ENCODE measurements around the gene GPR26.

GPR26 gene

DNA sequence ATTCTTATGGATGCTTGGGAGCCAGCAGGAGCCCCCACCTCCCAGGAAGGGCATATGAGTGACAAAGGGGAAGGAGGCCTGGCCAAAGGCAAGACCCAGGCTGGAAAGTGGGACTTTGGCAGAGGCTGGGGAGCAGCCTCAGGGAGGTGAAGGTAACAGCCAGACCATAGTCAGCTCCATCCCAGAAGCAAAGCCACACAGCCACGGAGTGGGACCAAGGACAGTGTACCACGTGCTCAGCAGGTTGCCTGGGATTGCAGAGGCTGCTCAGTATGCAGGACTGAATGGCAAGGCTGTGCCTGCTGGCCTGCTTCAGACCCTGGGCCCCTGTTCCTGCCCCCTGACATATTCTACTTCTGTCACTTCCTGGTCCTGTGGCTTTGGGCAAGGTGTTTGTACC is 17.6 kb upstream of the GPR26 start:
- DNase-seq = no peak

- DNase-seq = no peak
Observed at GRCh38 chr10:123649676-123650075, 16.5 kb upstream of the GPR26 start.

DNA sequence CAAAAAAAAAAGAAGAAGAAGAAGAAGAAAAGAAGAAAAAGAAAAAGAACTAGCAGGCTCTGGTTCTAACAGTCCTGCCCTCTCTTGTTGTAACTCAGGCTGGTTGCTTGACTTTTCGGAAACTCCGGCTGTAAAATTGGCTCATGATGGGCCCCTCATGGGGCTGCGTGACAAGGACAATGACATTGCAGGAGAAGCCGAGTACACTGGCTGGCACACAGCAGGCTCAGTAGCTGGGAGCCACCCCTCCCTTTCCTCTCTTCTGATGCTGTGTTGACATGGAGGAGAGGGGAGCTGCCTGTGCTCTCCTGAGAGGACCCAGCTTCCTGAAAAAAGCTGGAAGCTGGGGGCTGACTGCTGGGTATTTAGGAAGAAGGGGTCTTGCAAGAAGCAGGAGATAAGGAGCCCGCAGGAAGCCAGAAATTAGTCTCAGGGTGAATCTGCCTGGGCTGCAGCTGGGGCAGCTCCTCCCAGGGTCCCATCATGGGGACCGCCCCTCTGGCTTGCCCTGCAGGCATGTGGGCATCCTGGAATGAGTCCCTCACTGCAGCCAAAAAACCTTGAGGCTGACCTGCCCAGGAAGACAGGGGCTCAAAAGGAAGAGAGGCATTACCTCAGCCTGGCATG is 14.6 kb upstream of the GPR26 start:
- no peak for DNase-seq

- no peak for DNase-seq
Observed at GRCh38 chr10:123655751-123656150, 10.4 kb upstream of the GPR26 start.

DNA sequence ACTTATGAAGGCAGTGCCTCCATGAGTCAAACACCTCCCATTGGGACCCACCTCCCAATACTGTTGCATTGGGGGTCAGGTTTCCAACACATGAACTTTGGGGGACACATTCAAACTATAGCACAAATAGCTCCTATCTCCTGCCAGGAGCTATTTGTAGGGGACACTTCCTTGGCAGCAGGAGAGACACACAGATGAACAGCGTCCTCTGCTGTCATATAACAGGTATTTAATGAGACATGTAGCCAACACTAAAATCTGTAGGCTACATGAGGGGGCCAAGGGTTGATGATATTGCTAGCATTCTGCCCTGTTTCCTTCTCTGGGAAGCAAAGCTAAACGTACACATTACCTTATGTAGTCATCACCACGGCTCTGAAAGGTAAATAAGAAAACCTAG is 2.6 kb upstream of the GPR26 start:
- DNase-seq = no peak

DNA sequence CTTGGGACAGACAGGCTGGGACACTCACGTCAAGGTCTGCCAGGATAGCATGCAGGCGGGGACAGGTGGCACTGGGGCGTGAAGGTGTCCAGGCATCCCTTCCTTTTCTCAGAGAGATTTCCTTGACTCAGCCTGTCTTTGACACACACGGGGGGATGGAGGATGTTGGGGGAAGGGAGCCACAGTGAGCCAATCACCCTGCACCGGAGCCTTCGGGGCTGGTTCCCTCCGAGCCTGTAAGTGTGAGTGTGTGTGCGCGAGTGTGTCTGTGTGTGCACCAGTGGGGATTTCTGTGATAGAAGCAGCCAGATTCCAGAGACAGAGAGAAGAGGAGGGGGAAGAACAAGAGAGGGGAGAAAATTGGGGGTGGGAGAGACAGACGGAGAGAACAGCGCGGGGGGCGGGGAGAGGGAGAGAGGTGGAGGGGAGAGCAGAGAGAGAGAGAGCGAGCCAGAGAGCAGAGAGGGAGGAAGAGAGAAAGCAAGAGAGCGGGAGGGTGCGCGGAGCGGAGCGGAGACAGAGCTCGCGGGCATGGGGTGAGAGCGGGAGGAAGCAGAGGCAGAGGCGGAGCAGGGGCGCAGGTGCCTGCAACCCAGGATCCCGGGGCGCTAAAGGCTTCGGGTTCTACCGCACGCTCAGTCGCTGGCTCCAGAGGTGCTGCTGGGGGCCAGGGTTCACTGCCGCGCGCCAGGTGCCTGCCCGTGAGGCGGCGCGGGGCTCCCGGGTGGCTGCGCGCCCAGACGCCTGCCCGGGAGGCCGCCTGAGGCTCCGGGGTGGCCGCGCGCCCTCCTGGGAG is 466 bp upstream of the GPR26 start:
- DNase-seq = no peak

DNA sequence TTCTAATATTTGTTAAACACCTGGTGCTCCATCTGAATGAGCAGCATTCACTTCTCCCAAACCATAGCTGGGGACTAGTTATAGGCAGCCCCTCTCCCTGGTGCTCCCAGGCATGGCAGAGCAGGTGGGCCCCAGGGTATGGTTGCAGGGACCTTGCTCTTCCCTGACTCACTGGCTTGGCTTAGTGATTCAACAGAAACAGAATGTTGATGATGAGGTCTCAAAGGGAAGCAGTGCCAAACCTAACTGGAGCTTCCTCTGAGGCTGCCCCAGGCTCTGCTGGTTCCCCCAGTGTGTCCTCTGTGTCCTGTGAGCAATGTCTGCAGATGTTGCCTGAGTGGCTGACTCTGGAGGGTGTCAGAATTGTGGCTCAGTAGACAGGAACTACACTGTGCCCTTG is 3.7 kb downstream of the GPR26 start:
- DNase-seq = no peak

DNA sequence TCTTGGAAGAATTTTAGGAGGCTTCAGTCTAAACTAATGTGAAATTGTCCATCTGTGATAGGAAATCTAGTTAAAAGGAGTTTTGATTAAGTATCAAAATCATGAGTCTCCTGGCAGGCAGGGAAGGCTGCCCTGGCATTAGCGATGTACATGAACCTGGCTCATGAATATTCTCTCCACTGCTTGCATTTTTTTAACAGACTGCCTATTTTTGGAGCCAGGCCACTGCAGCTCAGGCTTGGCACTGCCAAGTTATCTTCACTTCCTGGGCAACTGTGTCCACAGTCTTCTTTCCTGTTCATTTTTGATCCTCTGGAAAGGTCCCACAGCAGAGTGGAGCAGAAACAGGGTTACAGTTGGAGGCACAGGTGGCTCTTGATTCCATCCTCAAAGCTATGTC is 7.0 kb downstream of the GPR26 start:
- DNase-seq = no peak

DNA sequence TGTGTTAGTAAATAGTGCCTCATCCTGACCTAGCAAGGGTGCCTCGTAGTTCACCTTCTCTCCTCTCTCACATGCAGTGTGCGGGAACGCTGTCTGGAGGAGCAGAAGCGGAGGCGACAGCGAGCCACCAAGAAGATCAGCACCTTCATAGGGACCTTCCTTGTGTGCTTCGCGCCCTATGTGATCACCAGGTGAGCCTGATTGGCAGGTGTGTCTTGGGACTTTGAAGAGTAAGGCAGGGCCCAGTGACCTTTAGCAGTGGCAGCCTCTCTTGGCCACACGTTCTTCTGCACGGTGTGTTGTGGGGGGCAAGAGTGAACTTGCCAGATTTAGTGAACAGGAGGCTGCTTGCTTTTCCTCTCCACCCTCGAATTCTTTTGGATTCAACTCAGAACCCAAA is 8.6 kb downstream of the GPR26 start:
- DNase-seq = no peak

- no peak for DNase-seq
Observed at GRCh38 chr10:123675811-123676210, 9.7 kb downstream of the GPR26 start.

GRCh38 chr10:123677556-123677955 is 11.4 kb downstream of the GPR26 start:
- DNase-seq = no peak

DNA sequence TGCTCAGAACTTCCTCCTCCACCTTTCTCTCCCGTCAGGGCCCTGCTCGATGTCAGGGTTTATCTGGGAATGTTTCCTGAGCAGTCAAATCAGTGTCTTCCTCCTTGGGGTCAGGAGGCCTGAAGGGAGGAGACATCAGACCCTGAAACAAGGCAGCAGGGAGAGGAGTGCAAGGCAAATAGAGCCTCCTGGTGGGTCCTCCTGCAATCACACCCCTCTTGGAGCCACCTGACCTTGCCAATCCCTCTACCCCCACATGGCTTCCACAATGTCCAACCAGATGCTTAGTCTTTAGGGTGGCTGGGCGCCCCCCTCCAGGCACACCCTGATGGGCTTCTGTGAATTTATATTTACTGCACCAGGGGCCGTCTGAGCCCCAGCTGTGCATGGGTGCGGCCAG is 12.2 kb downstream of the GPR26 start:
- DNase-seq = no peak

DNA sequence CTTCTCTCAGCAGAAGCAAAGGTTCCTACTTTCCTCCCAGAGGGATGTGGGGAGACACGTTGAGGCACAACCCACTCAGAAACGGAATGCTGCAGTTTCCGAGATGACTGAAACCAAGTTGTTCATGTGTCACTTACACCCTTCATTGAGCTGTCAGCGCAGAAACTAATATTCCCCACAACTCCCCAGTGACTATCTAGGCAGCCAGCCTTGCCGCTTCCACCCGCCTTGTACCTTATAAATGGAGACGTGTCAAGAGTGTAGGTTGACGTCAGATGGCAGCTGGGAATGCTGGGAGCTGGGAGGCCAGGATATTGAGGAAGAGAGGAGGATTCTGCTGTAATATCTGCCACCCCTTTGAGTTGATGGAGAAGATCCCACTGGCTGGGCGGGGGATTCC is 15.1 kb downstream of the GPR26 start:
- no peak for DNase-seq

- DNase-seq = no peak
Observed at GRCh38 chr10:123682477-123682876, 16.3 kb downstream of the GPR26 start.

DNA sequence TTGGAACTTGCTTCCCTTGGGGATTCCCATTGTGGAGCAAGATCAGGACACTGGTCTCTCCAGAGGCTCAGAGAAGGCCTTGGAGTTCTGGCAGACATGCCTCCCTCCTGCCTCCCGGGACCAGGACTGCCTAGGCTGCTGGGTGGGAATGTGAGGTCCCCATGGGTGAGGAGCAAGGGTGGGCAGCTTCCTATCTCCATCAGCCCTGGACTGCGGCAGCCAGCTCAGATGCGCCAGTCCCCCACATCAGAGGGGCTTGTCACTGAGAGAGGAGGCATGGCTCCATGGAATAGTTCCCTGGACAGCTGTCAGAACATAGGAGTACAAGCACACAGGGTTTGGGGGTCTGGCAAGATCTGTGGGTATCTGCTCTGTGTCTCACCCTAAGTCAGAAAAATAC is 17.3 kb downstream of the GPR26 start:
- DNase-seq = no peak

- DNase-seq = no peak
Observed at GRCh38 chr10:123683865-123684264, 17.7 kb downstream of the GPR26 start.

- DNase-seq = no peak
Observed at GRCh38 chr10:123685260-123685659, 19.1 kb downstream of the GPR26 start.

GRCh38 chr10:123687758-123688157 is 21.6 kb downstream of the GPR26 start:
- DNase-seq = peak; percentile 56

- no peak for DNase-seq
Observed at GRCh38 chr10:123689880-123690279, 23.7 kb downstream of the GPR26 start.

DNA sequence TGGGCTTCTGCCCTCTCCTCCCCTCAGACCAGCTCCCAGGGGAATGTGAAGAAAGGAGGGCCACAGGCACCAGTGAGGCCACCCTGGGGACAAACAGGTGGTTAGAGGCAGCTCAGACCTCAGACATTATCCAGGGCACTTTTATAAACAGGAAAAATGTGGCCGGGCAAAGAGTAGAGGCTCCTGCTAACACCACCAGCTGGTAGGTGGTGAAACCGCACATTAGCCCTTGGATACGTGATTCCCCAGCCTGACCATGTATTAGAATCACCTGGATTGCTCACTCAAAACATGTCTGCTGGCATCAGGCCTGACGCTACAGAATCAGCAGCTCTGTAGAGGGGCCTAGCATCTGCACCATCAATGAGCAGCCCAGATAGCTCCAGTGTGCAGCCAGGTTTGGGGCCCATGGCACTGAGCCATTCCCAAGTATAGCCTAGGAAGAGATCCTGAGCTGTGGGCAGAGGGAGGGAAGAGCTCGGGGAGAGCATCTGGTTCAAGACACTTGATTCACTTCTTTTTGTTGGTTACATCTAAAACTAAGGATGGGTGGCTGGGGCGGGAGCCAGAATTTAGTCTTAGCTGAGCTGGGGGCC is 37.1 kb downstream of the GPR26 start:
- peak; percentile 36 for DNase-seq

DNA sequence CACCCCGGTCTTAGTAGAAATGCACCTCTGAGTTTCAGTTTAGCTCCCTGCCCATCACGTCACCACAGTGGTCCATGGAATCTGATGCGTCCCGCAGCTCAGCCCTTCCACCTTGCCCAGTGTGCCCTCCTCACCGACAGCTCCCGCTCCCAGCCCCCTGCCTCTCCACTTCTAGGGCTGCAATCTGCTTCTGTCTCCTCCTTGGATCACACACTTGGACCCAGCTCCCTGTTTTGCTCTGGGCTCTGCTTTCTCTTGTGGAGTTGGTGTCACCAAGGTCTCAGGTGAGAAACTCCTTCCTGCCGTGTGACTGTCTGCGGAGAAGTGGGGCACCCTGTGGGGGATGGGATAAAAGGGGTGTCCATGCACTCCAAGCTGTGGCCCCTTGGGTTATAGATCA is 37.9 kb downstream of the GPR26 start:
- DNase-seq = no peak

DNA sequence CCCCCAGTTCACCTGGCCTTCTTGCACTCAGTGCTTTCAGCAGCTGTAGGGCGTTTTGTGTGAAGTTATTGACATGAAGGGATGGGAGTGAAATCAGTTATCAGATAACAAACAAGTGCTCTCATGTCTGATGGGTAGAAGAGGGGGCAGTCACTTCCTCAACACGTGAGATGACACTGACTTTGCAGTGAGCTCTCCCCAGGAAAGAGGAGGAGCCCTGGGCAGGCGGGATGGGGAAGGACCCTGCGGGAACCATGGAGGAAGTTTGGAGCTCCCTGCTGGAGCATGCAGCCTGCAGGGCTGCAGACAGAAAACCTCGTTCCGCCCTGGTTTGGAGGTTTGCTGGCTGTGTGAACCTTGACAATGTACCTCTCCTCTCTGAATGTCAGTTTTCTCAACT is 38.7 kb downstream of the GPR26 start:
- peak; percentile 75 for DNase-seq

DNA sequence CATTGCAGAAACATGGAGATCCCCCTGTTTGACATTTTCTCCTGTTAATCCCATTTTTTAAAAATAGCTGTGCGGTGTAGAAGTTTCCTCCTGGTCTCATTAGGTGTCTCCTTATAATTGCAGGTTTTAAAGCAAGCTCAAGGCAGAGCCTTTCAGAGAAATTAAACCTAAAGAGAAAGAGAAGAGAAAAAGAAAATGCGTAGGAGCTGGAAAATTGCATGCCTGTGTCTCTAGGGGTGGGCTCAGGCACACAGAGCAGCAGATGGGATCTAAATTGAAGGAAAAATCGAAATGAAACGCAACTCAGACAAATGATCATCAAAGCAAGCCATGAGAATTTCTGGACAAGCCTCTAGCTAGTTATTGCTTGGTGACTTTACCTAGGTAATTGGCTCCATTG is 40.1 kb downstream of the GPR26 start:
- DNase-seq = no peak

DNA sequence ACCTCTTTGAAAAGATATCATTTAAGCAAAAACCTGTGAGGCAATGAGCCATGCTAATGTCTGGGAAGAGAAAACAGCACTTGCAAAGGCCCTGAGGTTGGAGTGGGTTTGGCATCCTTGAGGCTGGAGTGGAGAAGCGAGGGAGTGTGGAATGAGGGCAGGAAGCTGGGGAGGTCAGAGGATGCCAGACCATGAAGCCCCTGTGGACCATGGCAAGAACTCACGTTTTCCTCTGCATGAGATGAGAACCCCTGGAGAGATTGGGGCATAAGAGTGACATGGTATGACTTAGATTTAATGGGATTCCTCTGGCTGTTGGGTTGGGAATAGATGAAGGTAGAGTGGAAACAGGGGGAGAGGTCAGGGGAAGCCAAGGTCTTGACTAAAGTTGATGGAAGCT is 49.4 kb downstream of the GPR26 start:
- no peak for DNase-seq

- no peak for DNase-seq
Observed at GRCh38 chr10:123717336-123717735, 51.2 kb downstream of the GPR26 start.

Measured in NCI-H510A (cell line).